Fibroblast of the aortic adventitia (primary cell): ENCODE measurements around the gene CLEC10A. TPM values are rescaled to one million over a fixed set of nuclear protein-coding genes. Genes with fewer than 3 reads are reported as not detected.
"Not testable (repeated sequence)": the region's sequence is repeated elsewhere in the genome, so short reads cannot be mapped to it uniquely, and the experiment has no call there.

Source experiments
- DNase-seq: peaks from one replicate; pipeline ENCODE4 v3.0.0-alpha.2; 2010; ENCODE audit warnings: low read depth
- H3K4me3 ChIP-seq: 2 replicates; pipeline ENCODE4 v1.5.1; 2011; ENCODE audit warnings: low read depth, mild to moderate bottlenecking, control low read depth, low read length, moderate library complexity
- total RNA-seq: library from RNA; depleted of rRNA; stranded (reverse); fragments of >200 nt; gene quantifications from 2 replicates; pipeline ENCODE4 v1.2.3, GENCODE V29; 2012; ENCODE audit warnings: low replicate concordance
- TF ChIP-seq, protein P1 (sequence below): IDR thresholded peaks from 2 replicates; pipeline ENCODE4 v1.5.1; 2011; ENCODE audit warnings: mild to moderate bottlenecking, low read length, control low read depth, inconsistent platforms; ENCODE audit not compliant: insufficient read depth

The CLEC10A gene
- total RNA-seq, 1 donor: not detected

DNA sequence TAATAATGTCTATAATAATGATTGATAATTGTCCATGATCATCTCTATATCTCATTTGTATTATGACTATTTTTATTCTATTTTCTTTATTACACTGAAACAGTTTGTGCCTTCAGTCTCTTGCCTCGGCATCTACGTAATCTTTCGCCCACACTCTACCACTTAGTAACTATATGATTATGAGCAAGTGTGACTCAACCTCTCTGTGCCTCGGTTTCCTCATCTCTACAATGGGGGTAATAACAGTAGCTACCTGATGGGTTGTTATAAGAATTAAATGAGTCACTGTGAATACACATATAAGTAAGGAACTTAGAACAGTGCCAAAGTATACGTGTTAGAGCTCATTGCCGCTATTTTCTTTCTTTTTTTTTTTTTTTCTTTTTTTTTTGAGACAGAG lies 32.5 kb downstream of the CLEC10A start:
- H3K4me3 ChIP-seq: no peak overlapping the region
- DNase-seq: no peak
- TF ChIP-seq, protein P1, sequence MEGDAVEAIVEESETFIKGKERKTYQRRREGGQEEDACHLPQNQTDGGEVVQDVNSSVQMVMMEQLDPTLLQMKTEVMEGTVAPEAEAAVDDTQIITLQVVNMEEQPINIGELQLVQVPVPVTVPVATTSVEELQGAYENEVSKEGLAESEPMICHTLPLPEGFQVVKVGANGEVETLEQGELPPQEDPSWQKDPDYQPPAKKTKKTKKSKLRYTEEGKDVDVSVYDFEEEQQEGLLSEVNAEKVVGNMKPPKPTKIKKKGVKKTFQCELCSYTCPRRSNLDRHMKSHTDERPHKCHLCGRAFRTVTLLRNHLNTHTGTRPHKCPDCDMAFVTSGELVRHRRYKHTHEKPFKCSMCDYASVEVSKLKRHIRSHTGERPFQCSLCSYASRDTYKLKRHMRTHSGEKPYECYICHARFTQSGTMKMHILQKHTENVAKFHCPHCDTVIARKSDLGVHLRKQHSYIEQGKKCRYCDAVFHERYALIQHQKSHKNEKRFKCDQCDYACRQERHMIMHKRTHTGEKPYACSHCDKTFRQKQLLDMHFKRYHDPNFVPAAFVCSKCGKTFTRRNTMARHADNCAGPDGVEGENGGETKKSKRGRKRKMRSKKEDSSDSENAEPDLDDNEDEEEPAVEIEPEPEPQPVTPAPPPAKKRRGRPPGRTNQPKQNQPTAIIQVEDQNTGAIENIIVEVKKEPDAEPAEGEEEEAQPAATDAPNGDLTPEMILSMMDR: no peak

DNA sequence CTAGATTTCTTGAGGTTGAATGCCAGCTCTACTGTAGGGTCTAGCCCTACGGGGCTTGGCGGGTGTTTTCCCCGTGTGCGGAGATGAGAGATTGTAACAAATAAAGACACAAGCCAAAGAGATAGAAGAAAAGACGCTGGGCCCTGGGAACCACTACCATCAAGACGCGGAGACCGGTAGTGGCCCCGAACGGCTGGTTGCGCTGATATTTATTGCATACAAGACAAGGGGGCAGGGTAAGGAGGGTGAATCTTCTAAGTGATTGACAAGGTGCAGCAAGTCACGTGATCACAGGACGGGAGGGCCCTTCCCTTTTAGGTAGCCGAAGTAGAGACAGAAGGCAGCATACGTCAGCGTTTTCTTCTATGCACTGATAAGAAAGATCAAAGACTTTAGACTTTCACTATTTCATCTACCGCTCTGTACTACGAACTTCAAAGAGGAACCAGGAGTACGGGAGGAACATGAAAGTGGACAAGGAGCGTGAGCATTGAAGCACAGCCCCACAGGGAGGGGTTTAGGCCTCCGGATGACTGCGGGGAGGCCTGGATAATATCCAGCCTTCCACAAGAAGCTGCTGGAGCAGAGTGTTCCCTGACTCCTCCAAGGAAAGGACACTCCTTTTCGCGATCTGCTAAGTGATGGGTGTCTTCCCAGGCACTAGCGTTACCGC lies 33.2 kb downstream of the CLEC10A start:
- DNase-seq: peak; percentile 20
- H3K4me3 ChIP-seq: not testable (repeated sequence)

DNA sequence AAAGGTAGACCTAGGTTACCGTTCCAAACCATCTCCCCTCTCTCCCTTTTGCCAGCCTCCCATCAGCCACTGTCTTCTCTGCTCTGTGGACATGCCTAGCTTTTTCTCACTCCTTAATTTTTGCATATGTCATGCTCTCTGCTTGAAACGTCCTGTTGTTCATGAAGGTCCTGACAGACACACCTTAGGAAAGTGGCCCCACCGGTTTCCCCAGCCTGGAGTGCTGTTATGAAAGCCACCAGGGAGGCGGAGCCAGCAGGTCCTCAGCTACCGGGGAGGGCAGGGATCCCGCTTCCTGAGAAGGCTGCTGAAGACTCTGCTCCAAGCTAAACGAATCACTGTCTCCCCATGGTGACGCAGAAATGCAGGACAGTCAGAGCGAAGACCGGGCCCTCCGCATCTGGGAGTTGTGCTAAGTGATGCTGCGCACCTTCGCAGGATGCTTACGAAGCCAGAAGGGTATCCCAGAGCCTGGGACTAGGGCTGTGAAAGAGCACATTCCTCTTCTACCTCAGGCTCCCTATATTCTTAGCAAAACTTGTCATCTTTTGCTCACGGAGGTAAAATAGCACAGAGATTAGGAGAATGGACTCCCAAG lies 33.8 kb downstream of the CLEC10A start:
- TF ChIP-seq, protein P1: no peak
- H3K4me3 ChIP-seq: no peak overlapping the region
- no peak for DNase-seq

DNA sequence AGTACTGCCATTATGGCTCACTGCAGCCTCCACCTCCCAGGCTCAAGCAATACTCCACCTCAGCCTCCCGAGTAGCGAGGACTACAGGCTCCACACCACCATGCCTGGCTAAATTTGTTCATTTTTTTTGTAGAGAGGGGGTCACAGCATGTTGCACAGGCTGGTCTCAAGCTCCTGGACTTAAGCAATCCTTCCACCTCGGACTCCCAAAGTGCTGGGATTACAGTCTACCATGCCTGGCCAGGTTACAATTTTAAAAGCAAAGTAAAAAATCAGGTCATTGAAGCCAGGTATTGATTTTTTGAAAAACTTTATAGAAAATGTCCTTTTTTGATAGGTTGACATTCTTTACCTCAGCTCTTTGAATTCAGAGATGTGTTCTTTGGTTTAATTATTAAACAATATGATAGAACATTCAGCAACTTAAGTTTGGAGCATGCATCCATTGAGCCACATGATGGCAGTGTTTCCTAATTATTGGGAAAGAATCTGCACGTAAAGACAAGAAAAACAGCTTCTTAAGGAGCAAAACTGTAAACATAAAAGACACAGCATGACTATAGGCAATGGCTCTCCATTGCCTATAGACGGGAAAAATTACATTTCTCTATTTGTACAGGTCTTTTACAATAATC lies 34.4 kb downstream of the CLEC10A start:
- TF ChIP-seq, protein P1: peak; percentile 76
- DNase-seq: peak; percentile 91

DNA sequence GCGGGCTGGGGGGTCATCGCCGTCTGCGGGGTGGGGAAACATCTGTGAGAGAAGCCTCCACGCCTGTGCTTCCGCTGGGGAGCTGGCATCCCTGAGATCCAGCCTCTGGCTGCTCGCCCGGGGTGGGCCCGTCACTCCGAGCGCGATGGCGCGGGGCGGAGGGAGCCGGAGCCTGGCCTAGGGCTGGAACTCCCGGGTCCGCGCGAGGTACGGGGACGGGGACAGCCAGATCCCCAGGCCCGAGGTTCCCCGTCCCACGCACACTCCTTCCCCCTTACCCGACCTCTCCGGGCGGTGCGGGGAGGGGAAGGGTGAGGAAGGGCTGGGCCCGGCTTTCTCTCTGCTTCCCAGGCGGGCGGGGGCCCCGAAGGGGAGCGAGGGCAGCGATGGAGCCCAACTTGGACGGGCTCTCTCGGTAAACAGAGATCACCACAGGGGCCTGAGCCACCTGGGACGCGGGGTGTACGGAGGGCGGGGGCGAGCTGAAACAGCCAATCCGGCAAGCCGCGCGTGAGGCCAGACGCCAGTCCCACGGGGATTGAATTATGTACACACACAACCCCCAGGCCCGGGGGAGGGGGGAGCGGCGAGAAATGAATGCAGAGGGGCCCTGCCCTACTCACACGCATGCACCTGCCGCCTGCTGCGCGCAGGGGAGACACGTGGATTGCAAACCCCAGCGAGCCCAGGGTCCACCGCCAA lies 36.4 kb downstream of the CLEC10A start, which contains the start of gene SLC16A11:
Gene SLC16A11, minus strand, starts transcription at position 596 of the 702 bp plus-strand sequence. Its CDS starts 579 bp downstream, at position 17.
- H3K4me3 ChIP-seq: peak within 1 kb of the TSS; percentile 56
- TF ChIP-seq, protein P1: no peak
- DNase-seq: peak; percentile 31

More for the DNA sequence above, 34.4 kb downstream of the CLEC10A start:
- H3K4me3 ChIP-seq: no peak overlapping the region

DNA sequence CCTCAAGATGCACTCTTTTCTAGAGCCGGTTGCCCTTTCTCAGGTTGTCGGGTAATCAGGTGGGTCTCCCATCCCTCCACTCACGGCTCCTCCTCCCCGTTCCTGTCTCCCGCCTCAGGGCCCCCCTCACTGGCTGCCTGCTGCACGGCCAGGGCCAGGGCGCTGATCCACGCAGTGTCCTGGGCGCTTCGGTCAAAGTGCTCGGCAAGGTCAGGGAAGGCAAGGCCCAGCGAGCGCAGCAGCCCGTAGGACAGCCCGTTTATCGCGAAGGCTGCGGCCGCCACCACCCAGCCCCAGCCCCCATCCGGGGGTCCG lies 36.9 kb downstream of the CLEC10A start:
- peak overlapping the region; percentile 56 for H3K4me3 ChIP-seq
- DNase-seq: no peak
- TF ChIP-seq, protein P1: no peak

DNA sequence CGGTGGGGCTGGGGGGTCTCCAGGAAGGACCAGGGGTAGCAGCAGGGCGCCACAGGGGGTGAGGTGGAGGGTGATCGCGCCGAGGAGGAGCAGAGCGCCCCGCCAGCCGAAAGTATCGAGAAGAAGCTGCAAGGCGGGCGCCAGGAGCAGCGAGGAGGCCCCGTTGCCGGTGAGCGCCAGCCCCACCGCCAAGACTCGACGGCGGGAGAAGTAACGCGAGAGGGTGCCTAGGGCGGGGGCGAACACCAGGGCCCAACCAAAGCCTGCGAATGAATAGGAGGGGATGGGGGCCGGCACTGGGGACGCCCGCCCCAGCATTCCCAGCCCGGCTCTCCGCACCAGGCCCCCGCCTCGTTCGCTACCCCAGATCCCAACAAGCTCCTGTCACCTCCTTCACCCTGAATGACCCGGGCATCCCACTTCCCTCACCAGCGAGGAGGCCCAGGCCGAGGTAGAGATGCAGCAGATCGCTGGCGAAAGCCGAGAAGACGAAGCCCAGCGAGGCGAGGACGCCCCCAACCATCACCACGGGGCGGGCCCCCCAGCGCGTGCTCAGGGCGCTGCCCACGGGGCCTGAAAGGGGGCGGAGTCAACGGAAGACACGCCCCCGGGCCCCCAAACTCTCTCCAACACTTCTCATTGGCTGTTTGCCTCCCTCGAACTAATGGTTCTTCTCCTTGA lies 37.4 kb downstream of the CLEC10A start:
- H3K4me3 ChIP-seq: no peak overlapping the region
- TF ChIP-seq, protein P1: no peak
- DNase-seq: no peak
